Activated CD8-positive, alpha-beta memory T cell treated with anti-CD3 and anti-CD28 coated beads, Interleukin-2, amount 10 ng/mL, durations not matched to agents 7 days and 5 days (primary cell): ENCODE data around the gene ERICH6. TPM values are rescaled to one million over a fixed set of nuclear protein-coding genes. Genes with fewer than 3 reads are reported as not detected.
"Not testable (repeated sequence)": the region's sequence is repeated elsewhere in the genome, so short reads cannot be mapped to it uniquely, and the experiment has no call there.

Source experiments
- ATAC-seq: fragments of 150-1000 bp; cut with Tn5 transposase; one replicate; pipeline ENCODE4 v1.10.0; 2021; ENCODE audit warnings: moderate library complexity
- CTCF ChIA-PET: fragments of 350-600 bp; sonication (Branson Sonifier 250); formaldehyde crosslinking; loops from one replicate; lab custom pipeline; 2021; ENCODE audit warnings: antibody characterized with exemption; lab: Charles Lee
- DNase-seq: peaks from one replicate; pipeline ENCODE4 v3.0.0-alpha.2; 2020
- H3K27ac Mint-ChIP-seq: one replicate; pipeline ENCODE4 v1.8.0; 2021; ENCODE audit warnings: mild to moderate bottlenecking, mixed read lengths
- H3K27me3 Mint-ChIP-seq: one replicate; pipeline ENCODE4 v1.8.0; 2021; ENCODE audit warnings: mixed read lengths
- H3K36me3 Mint-ChIP-seq: one replicate; pipeline ENCODE4 v1.8.0; 2021; ENCODE audit warnings: mild to moderate bottlenecking, mixed read lengths
- H3K4me1 Mint-ChIP-seq: one replicate; pipeline ENCODE4 v1.8.0; 2021; ENCODE audit warnings: mixed read lengths
- H3K4me3 Mint-ChIP-seq: one replicate; pipeline ENCODE4 v1.8.0; 2021; ENCODE audit warnings: mild to moderate bottlenecking, moderate library complexity, mixed read lengths
- H3K9me3 Mint-ChIP-seq: one replicate; pipeline ENCODE4 v1.8.0; 2022; ENCODE audit warnings: low read depth, mixed read lengths
- total RNA-seq, 2 experiments: library from RNA; stranded (reverse); gene quantifications; one replicate each; pipeline ENCODE4 v1.2.3, GENCODE V29; 2021

ERICH6 gene
- total RNA-seq, 2 experiments from 2014 or later, result not detected

GRCh38 chr3:150639262-150639661, 64.5 kb downstream of the ERICH6 start:
- Mint-ChIP-seq H3K4me1 (peaks cover 40% of the 10 kb centered on the region), H3K27ac (peak overlapping the region; percentile 34), H3K27me3 (peaks cover 4% of the 10 kb centered on the region), H3K4me3 (no peak overlapping the region), H3K9me3 (peaks cover 3% of the 10 kb centered on the region), H3K36me3 (peaks cover 6% of the 10 kb centered on the region)
- CTCF ChIA-PET, result interaction anchor here (1.5 kb wide), 1 partner anchor 27 kb away, joined by 3 read pairs; no protein-coding TSS in a partner anchor
- no peak for ATAC-seq
- no peak for DNase-seq

GRCh38 chr3:150636258-150636657, 67.5 kb downstream of the ERICH6 start:
- CTCF ChIA-PET, result interaction anchor here (1.1 to 1.5 kb wide), 2 partner anchors 68 to 507 kb away, joined by 3 read pairs; partner anchors contain the start of gene ERICH6
- no peak overlapping the region for H3K4me3 Mint-ChIP-seq
- DNase-seq, result no peak
- no peaks in the 10 kb centered on the region for H3K27me3 Mint-ChIP-seq
- no peak for ATAC-seq
- H3K9me3 Mint-ChIP-seq, result peaks cover 2% of the 10 kb centered on the region
- peaks cover 13% of the 10 kb centered on the region for H3K36me3 Mint-ChIP-seq
- peak overlapping the region; percentile 79 for H3K27ac Mint-ChIP-seq
- H3K4me1 Mint-ChIP-seq, result peaks cover 34% of the 10 kb centered on the region

DNA sequence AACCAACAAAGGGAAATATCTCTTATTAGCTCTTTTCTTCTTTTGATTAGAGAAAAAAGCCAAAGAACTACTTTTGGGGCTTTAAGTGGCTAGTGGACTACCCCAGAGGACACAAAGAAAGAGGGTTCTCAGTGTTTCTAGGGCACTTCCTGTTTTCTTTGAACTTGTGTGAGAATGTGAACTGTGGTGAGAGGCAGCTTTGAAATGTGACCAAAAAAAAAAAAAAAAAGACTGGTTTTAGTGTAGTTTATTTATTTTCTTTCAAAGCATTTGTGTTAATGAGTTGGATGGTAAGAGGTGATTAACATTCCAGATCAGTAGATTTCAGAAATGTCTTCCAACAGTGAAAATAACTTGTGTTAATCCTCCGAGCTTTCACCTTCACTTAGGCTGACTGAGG, 68.2 kb downstream of the ERICH6 start:
- CTCF ChIA-PET, result interaction anchor here (0.8 to 1.5 kb wide), 4 partner anchors 62 to 508 kb away, joined by 3 to 5 read pairs (median 3); partner anchors contain the start of gene ERICH6
- DNase-seq (no peak), ATAC-seq (peak; percentile 94)
- Mint-ChIP-seq H3K4me3 (peak overlapping the region; percentile 13), H3K36me3 (peaks cover 15% of the 10 kb centered on the region), H3K27ac (peak overlapping the region; percentile 79), H3K9me3 (peaks cover 2% of the 10 kb centered on the region), H3K4me1 (peaks cover 34% of the 10 kb centered on the region), H3K27me3 (no peaks in the 10 kb centered on the region)

DNA sequence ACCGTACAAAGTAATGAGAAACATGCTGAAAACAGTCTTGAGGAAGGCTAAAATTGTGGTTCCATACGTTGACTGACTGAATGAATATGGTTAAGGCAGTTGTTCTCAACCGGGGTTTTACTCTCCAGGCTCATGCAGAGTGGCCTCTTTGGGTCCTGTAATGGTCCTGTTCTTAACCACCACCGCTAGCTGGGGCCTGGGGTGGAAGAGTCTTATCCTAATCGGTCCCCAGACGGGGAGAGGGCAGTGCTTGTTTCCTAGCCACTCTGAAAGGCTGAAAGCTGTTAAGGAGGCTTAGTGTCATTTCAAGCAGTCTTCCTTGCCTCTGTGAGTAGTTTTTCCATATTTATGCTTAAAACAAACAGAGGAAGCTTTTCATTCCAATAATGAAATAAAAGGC, 68.6 kb downstream of the ERICH6 start:
- H3K9me3 Mint-ChIP-seq, result peaks cover 2% of the 10 kb centered on the region
- DNase-seq, result no peak
- H3K36me3 Mint-ChIP-seq, result peaks cover 16% of the 10 kb centered on the region
- no peaks in the 10 kb centered on the region for H3K27me3 Mint-ChIP-seq
- peak; percentile 25 for ATAC-seq
- peaks cover 34% of the 10 kb centered on the region for H3K4me1 Mint-ChIP-seq
- no peak overlapping the region for H3K4me3 Mint-ChIP-seq
- H3K27ac Mint-ChIP-seq, result peak overlapping the region; percentile 79
- CTCF ChIA-PET, result interaction anchor here (0.8 to 1.5 kb wide), 3 partner anchors 62 to 85 kb away, joined by 3 to 5 read pairs (median 3); partner anchors contain the start of gene ERICH6

- H3K9me3 Mint-ChIP-seq, result no peaks in the 10 kb centered on the region
- CTCF ChIA-PET, result interaction anchor here (0.7 to 1.0 kb wide), 3 partner anchors 59 to 130 kb away, joined by 3 to 4 read pairs (median 3); partner anchors contain the start of gene ERICH6
- DNase-seq (no peak), ATAC-seq (no peak)
- no peak overlapping the region for H3K27ac Mint-ChIP-seq
- peaks cover 24% of the 10 kb centered on the region for H3K4me1 Mint-ChIP-seq
- H3K4me3 Mint-ChIP-seq, result no peak overlapping the region
- no peaks in the 10 kb centered on the region for H3K27me3 Mint-ChIP-seq
- H3K36me3 Mint-ChIP-seq, result peaks cover 33% of the 10 kb centered on the region
These were observed 72.1 kb downstream of the ERICH6 start for GRCh38 chr3:150631515-150632221.

- CTCF ChIA-PET, result no interaction called here
- H3K27me3 Mint-ChIP-seq, result no peaks in the 10 kb centered on the region
- H3K9me3 Mint-ChIP-seq, result no peaks in the 10 kb centered on the region
These were observed 76.2 kb downstream of the ERICH6 start for GRCh38 chr3:150627557-150627956.

GRCh38 chr3:150626148-150626930, 77.4 kb downstream of the ERICH6 start:
- Mint-ChIP-seq H3K27ac (no peak overlapping the region), H3K9me3 (no peaks in the 10 kb centered on the region), H3K4me3 (no peak overlapping the region), H3K36me3 (peaks cover 49% of the 10 kb centered on the region), H3K4me1 (peaks cover 8% of the 10 kb centered on the region), H3K27me3 (no peaks in the 10 kb centered on the region)
- DNase-seq (no peak), ATAC-seq (no peak)
- CTCF ChIA-PET, result interaction anchor here (0.9 to 1.2 kb wide), 3 partner anchors 8 to 23 kb away, joined by 3 to 4 read pairs (median 3); partner anchors contain the start of gene SELENOT

More at GRCh38 chr3:150627557-150627956, 76.2 kb downstream of the ERICH6 start:
- ATAC-seq, result no peak
- Mint-ChIP-seq H3K27ac (no peak overlapping the region), H3K4me3 (no peak overlapping the region), H3K36me3 (peaks cover 49% of the 10 kb centered on the region), H3K4me1 (peaks cover 5% of the 10 kb centered on the region)
- no peak for DNase-seq

DNA sequence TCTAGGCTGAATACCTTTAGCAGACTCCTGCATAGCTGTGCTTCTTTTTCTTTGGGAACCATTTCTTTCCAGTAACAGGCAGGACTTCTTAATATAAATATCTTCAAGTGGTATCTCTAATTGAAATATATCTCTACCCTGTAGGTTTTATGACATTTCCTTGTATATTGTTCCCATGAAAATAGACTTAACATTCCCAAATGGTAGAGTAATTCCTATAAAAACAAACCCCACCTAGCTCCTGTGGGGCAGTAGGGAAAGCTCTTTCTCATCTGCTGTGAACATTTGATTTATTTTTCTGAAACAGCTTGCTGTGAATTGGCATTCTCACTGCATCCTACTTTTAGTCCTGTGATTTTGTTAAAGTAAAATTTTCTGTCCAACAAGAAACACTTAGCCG, 79.8 kb downstream of the ERICH6 start:
- H3K36me3 Mint-ChIP-seq, result peaks cover 42% of the 10 kb centered on the region
- H3K27ac Mint-ChIP-seq, result no peak overlapping the region
- no peak for ATAC-seq
- CTCF ChIA-PET, result interaction anchor here (1.4 kb wide), 1 partner anchor 10 kb away, joined by 4 read pairs; no protein-coding TSS in a partner anchor
- H3K27me3 Mint-ChIP-seq, result no peaks in the 10 kb centered on the region
- no peak for DNase-seq
- H3K4me1 Mint-ChIP-seq, result peaks cover 22% of the 10 kb centered on the region
- no peaks in the 10 kb centered on the region for H3K9me3 Mint-ChIP-seq
- H3K4me3 Mint-ChIP-seq, result no peak overlapping the region

DNA sequence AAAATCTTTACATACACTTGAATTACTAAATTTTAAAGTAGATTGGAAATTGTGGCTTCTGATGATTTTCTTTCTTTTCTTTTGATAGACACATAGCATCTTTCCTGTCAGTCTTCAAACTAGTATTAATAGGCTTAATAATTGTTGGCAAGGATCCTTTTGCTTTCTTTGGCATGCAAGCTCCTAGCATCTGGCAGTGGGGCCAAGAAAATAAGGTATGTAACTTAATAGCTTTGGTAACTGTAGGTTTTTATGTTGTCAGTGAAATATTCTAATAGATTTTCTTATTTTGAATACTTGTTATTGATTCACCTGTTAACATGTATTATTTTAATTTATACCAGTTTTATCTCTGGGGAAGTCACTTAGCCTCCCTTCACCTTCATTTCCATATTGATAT, 80.8 kb downstream of the ERICH6 start:
- not testable (repeated sequence) for ATAC-seq, H3K27me3 Mint-ChIP-seq, H3K4me3 Mint-ChIP-seq, DNase-seq, H3K9me3 Mint-ChIP-seq, H3K27ac Mint-ChIP-seq
- CTCF ChIA-PET, result interaction anchor here (0.8 kb wide), 1 partner anchor 81 kb away, joined by 3 read pairs; the partner anchor contains the start of gene ERICH6
- Mint-ChIP-seq H3K36me3 (peaks cover 45% of the 10 kb centered on the region), H3K4me1 (peaks cover 27% of the 10 kb centered on the region)

- CTCF ChIA-PET, result interaction anchor here (0.7 to 0.8 kb wide), 3 partner anchors 13 to 59 kb away, joined by 3 to 4 read pairs (median 3); partner anchors contain the start of gene SELENOT
- Mint-ChIP-seq H3K4me3 (no peak overlapping the region), H3K4me1 (peaks cover 31% of the 10 kb centered on the region), H3K27ac (no peak overlapping the region), H3K36me3 (peaks cover 37% of the 10 kb centered on the region), H3K27me3 (no peaks in the 10 kb centered on the region), H3K9me3 (peaks cover 1% of the 10 kb centered on the region)
- ATAC-seq (peak; percentile 53), DNase-seq (no peak)
These were observed 83.6 kb downstream of the ERICH6 start for GRCh38 chr3:150620002-150620689.

- Mint-ChIP-seq H3K36me3 (peaks cover 48% of the 10 kb centered on the region), H3K27me3 (no peaks in the 10 kb centered on the region), H3K4me3 (no peak overlapping the region), H3K27ac (peak overlapping the region; percentile 45), H3K4me1 (peaks cover 53% of the 10 kb centered on the region), H3K9me3 (peaks cover 1% of the 10 kb centered on the region)
- CTCF ChIA-PET, result interaction anchor here (1.0 kb wide), 2 partner anchors 10 to 90 kb away, joined by 3 to 4 read pairs; partner anchors contain the start of gene ERICH6
- no peak for DNase-seq
- peak; percentile 65 for ATAC-seq
These were observed 89.8 kb downstream of the ERICH6 start for GRCh38 chr3:150613709-150614480.

DNA sequence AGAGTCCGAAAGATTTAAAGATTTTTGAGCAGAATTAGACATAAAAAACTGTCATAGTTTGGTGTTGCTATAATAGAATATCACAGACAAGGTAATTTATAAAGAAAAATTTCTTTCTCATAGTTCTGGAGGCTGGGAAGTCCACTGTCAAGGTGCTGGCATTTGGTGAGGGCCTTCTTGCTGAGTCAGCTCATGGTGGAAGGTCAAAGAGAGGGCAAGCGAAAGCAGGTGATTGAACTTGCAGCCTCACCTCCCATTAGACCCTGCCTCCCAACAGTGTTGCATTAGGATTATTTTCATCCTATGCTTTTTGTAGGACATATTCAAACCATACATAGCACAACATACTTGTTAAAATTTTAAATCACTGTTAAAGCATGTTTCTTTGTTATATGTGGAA, 90.7 kb downstream of the ERICH6 start:
- Mint-ChIP-seq H3K4me1 (peaks cover 54% of the 10 kb centered on the region), H3K36me3 (peaks cover 41% of the 10 kb centered on the region), H3K4me3 (no peak overlapping the region), H3K27me3 (no peaks in the 10 kb centered on the region), H3K27ac (peak overlapping the region; percentile 62), H3K9me3 (peaks cover under 1% of the 10 kb centered on the region)
- CTCF ChIA-PET, result interaction anchor here (1.0 to 1.5 kb wide), 3 partner anchors 20 to 91 kb away, joined by 3 to 6 read pairs (median 3); partner anchors contain the start of gene ERICH6
- ATAC-seq (no peak), DNase-seq (no peak)
